NCI-H748 treated with DMSO at 0.1 percent for 48 hours (cell line): Measurements from ENCODE around the gene TEKT4.
"Not testable (repeated sequence)": the region's sequence is repeated elsewhere in the genome, so short reads cannot be mapped to it uniquely, and the experiment has no call there.

ENCODE experiments used
- DNase-seq: peaks from one replicate; lab custom pipeline; 2025; lab: John Stamatoyannopoulos, UW

Gene TEKT4

GRCh38 chr2:94871226-94872087, at the start of gene TEKT4:
Gene TEKT4, plus strand, starts transcription at chr2:94871430. Its CDS starts 150 bp downstream, at chr2:94871580.
- peak; percentile 15 for DNase-seq

- not testable (repeated sequence) for DNase-seq
Measured at GRCh38 chr2:94839224-94839623, 32.0 kb upstream of the TEKT4 start.

- not testable (repeated sequence) for DNase-seq
Measured at GRCh38 chr2:94856856-94857255, 14.4 kb upstream of the TEKT4 start.

GRCh38 chr2:94857367-94858162, 13.7 kb upstream of the TEKT4 start:
- peak; percentile 11 for DNase-seq

- DNase-seq = not testable (repeated sequence)
Measured at GRCh38 chr2:94858163-94858888, 12.9 kb upstream of the TEKT4 start.

GRCh38 chr2:94861308-94862152, 9.7 kb upstream of the TEKT4 start:
- DNase-seq = peak; percentile 7

- not testable (repeated sequence) for DNase-seq
Measured at GRCh38 chr2:94862903-94863302, 8.3 kb upstream of the TEKT4 start.

GRCh38 chr2:94869131-94869530, 2.1 kb upstream of the TEKT4 start:
- no peak for DNase-seq

- DNase-seq = no peak
Measured at GRCh38 chr2:94869552-94870439, 1.4 kb upstream of the TEKT4 start.

GRCh38 chr2:94870440-94871225, 597 bp upstream of the TEKT4 start:
- no peak for DNase-seq

- DNase-seq = no peak
Measured at GRCh38 chr2:94872088-94872618, 923 bp downstream of the TEKT4 start.

GRCh38 chr2:94872676-94873361, 1.6 kb downstream of the TEKT4 start:
- no peak for DNase-seq

GRCh38 chr2:94873362-94874276, 2.4 kb downstream of the TEKT4 start:
- no peak for DNase-seq

GRCh38 chr2:94874277-94874997, 3.2 kb downstream of the TEKT4 start:
- peak; percentile 44 for DNase-seq

GRCh38 chr2:94875064-94875819, 4.0 kb downstream of the TEKT4 start:
- DNase-seq = no peak
